GM19035 (cell line): ENCODE results near the gene PPFIA2.

Experiments
- ATAC-seq: cut with Tn5 transposase; IDR thresholded peaks from one replicate; pipeline ENCODE4 v1.9.1; 2021; ENCODE audit not compliant: unreplicated experiment

Gene PPFIA2

GRCh38 chr12:81759190-81760051 lies at the start of gene PPFIA2:
TSS of gene PPFIA2 (minus strand) at chr12:81759350.
- ATAC-seq, result no peak

- ATAC-seq, result no peak
Measured at GRCh38 chr12:81800298-81801148, 41.4 kb upstream of the PPFIA2 start.

DNA sequence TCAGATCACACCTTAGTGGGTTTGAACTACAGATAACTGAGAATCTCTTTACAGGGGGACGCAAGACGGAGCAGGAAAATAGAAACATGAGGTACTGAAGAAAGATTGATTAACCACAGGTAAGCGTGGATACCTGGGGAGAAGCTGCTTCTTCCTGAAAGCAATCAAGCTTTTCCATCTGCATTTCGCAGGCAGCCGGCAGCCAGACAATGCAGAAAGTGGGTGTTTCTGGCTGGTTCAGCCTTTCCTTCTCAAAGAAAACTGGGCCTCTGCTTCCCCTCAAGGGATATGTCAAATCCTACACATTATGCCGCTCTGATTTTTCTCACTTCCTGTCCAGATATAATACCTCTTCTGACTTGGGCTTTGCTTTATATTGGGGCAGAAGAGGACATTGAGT lies 39.1 kb upstream of the PPFIA2 start:
- ATAC-seq, result no peak

DNA sequence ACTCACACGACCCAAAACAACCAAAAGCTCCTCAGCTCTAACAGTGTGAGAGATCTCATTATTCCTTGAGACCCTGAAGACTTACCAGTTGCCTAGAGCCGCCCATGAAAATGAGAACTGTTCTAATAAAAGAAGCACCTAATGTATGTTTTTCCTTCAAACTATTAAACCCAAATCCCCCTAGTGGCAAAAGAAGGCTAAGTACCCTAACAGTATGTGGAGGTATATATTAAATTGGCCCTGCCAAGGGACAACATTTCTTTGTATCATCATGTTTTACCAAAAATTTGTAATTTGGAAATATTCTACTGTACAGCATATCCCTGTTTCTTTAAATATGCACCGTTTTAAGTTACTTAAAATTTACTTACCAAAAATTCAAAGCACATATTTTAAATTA lies 38.0 kb upstream of the PPFIA2 start:
- ATAC-seq, result no peak

DNA sequence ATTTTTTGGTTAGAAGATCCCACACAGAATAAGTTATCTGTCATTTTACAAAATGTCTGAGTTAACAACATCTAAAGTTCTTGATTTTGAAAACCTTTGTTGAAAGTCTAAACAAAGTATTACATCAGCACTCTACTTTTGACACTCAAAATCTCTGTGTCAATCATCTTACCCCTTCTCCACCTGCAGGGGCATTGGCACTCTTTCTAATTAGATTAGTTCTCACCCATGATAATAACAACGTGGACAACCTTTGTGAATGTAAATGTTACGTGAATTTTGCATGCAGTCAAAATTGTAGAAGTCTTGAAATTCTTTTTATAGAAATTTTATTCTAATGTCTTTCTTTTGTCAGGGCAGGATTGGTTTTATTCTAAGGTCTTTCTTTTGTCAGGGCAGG lies 33.5 kb upstream of the PPFIA2 start:
- ATAC-seq, result no peak

GRCh38 chr12:81779216-81779615 lies 20.1 kb upstream of the PPFIA2 start:
- ATAC-seq, result no peak

- ATAC-seq, result no peak
Measured at GRCh38 chr12:81778719-81779118, 19.6 kb upstream of the PPFIA2 start.

DNA sequence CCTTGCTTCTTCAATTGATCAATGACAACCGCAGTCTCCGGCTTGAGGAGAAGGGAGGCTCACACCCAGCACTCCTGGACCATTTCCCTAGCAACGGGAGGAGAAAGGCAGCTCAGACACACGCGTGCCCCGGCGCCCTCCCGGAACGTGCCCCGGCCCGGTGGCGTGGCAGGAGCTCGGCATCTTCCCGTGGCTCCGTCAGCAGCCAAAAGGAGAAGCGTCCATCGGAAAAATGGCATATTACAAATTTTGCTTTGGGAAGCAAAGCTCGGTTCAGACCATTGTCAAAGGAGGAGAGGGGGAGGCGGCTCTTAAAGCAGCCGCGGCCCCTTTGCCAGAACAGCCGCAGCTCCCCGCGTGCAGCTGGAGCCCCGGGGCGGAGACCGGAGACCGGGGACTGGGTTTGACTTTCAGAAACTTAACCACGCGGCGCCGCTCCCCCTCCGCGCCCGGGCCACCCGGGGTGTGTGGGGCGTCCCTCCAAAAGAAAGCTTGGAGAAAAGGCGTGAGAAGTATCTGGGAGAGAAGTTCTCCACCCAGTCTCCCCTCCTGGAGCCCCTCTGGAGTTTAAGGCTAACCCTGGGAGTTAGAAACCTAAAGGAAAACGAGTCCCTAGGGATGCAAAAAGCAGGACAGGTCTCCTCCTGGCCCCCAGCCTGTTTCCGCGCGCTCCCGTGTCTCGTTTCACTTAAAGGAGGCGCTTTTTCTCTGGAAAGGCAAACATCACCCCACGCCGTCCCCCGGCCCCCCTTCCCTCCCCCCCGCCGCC lies 545 bp downstream of the PPFIA2 start:
- ATAC-seq, result no peak

DNA sequence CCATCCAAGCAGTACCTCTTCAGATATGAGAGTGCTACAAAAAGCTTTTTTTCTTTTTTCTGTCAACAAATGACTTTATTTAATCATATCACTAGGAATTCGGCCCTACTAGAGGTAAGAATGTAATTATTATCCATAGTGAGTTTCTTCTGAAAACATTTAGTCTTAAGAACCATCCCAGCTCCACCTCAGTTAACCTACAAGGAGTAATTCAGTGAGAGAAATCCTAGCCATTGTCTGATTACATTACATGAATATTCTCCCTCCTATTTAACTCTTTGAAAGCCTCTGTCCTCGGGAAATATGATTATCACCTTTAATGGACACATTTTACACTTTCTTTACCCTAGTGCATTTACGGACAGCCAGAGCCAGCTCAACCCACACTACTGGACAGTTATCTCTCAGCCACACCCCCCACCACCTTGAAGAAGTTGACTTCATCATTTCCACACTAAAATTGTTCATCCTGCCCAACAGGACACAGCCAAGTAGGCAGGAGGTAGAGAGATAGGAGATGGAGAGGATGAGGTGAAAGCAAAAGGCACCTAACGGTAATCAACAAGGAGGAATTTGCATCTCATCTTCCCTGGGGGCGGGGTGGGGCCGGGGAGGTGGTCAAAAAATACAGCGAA lies 1.3 kb downstream of the PPFIA2 start:
- no peak for ATAC-seq

GRCh38 chr12:81729781-81730180 lies 29.4 kb downstream of the PPFIA2 start:
- ATAC-seq, result no peak

- ATAC-seq, result no peak
Measured at GRCh38 chr12:81727391-81727790, 31.8 kb downstream of the PPFIA2 start.

DNA sequence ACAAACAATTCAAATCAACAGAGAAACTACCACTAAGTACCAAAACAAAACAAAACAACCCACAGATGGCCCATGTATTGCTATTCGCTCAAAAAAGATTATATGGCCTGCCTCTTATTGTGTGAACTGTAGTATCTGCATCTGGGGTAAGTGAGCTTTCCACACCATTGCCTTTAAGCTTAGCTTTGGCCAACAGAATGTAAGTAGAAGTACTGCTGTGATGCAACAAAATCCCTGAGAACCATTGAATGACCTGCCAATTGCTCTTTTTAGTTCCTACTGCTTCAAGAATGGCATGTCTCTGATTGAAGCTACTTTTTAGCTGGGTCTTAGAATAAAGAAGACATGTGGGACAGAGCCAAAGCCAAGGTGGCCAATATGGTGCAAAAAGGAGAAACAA lies 32.5 kb downstream of the PPFIA2 start:
- ATAC-seq, result no peak

DNA sequence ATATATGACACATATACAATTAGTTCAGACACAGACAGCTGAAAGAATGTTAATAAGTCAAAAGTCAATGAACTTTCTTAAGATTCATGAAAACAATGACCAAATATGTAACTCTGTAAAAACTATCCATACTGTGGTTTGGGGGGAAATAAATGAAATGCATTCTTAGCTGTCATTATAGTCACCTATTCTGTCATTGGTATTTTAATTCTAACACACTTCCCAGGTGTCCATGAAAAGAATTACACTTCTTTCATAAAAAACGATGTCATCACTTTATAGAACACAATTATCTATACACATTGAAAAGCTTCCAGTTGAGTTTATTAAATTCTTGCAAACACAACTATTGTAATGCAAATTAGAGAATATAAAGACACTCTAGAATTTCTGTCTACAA lies 35.8 kb downstream of the PPFIA2 start:
- ATAC-seq, result no peak

DNA sequence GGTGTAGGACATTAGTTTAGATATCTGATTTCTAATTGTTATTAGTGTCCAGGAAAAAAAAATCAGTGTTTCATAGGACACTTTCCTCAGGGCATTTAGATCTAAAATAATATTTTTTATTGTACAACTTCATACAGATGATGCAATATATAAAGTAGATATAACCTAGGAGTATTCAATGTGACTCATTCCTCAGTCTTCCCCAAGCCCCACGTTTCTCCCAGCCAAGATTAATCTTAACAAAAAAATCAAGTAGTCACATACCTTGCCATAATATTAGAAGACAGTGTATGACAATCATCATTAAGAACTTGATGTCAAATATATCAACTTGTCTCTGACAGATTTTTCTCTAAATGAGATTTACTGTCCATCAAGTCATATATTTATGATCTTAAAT lies 37.1 kb downstream of the PPFIA2 start:
- ATAC-seq, result no peak

DNA sequence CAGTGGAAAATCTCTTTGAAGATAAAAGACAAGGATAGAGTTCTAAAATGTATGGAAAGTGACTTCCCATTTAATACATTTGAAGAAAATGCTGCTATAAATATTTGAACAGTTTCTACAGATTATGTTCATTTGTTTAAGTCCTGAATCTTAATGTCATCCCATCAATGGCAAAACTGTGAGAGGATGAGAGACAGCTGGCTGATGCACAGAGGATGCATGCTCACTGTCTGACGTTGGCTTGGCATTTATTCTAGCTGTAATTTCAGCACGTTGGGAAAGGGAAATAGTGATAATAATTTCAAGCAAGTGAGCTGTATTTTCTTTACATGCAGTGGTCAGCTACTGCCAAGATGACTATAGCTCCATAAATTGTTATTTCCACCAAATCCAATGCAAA lies 40.5 kb downstream of the PPFIA2 start:
- no peak for ATAC-seq

GRCh38 chr12:81712536-81712935 lies 46.6 kb downstream of the PPFIA2 start:
- ATAC-seq, result no peak

DNA sequence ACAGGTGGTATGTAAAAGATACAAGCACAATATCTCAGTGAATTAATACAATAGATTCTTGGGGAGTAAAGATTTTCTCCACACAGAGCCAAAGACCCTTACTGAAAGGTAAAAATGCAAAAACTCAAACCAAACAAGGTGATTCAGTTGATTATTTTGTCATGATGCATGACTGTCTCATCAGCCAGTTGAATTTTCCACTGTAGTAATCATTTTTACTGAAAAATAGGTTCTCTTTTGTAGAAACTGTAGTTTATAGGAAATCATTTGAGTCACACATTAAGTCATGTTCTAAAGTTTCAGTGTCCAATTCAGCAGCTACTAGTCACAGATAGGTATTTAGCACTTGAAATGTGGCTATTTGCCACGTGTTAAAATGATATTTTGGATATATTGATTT lies 53.6 kb downstream of the PPFIA2 start:
- no peak for ATAC-seq

DNA sequence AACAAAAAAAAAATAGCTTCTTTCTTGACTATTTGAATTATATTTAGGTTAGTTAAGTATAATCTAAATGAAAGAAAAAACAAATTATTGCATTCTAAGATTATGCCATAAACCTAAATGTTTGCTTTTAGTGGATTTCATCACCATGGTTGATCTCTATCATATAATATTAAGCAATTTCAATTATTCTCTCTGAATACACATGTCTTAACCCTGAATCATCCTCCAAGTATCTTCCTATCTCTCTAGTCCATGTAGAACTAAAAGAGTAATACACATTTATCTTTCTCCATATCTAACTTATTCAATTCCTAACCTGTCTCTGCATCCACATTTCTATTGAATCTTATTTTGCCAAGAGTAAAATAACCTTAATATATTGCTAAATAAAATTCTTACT lies 59.6 kb downstream of the PPFIA2 start:
- no peak for ATAC-seq

GRCh38 chr12:81692008-81692407 lies 67.1 kb downstream of the PPFIA2 start:
- ATAC-seq, result no peak

GRCh38 chr12:81683881-81684280 lies 75.3 kb downstream of the PPFIA2 start:
- no peak for ATAC-seq

- ATAC-seq, result no peak
Measured at GRCh38 chr12:81679614-81680013, 79.5 kb downstream of the PPFIA2 start.
